ENCODE results near the gene SIGLEC8. TPM values are rescaled to one million over a fixed set of nuclear protein-coding genes. Genes with fewer than 3 reads are reported as not detected.
"Not testable (repeated sequence)": the region's sequence is repeated elsewhere in the genome, so short reads cannot be mapped to it uniquely, and the experiment has no call there.

SIGLEC8 gene
- total RNA-seq, 1 donor from 2014 or later, result not detected

GRCh38 chr19:51503286-51503817, 45.1 kb upstream of the SIGLEC8 start:
- H3K9me3 ChIP-seq, result no peaks in the 10 kb centered on the region
- intact Hi-C loops (cut with DNase I), result no loop called here
- TF ChIP-seq CTCF (IDR thresholded peaks at IDR 0.05) (no peak), POLR2A (IDR thresholded peaks at IDR 0.05) (no peak), POLR2AphosphoS5 (IDR thresholded peaks at IDR 0.05; ENCODE audit: insufficient read depth in 1 of 2, low read depth in 1 of 2) (no peak)
- H3K36me3 ChIP-seq, result no peaks in the 10 kb centered on the region
- no peak overlapping the region for H3K4me3 ChIP-seq
- no peaks in the 10 kb centered on the region for H3K27me3 ChIP-seq
- DNase-seq (ENCODE audit: extremely low spot score in 2 of 2), result no peak
- no peak overlapping the region for H3K27ac ChIP-seq
- no peaks in the 10 kb centered on the region for H3K4me1 ChIP-seq

GRCh38 chr19:51501594-51502263, 43.5 kb upstream of the SIGLEC8 start, which contains the start of gene SIGLEC12:
TSS of gene SIGLEC12 (minus strand) at chr19:51501800. CDS start at chr19:51501733, 67 bp downstream.
- TF ChIP-seq CTCF (IDR thresholded peaks at IDR 0.05) (no peak), POLR2AphosphoS5 (IDR thresholded peaks at IDR 0.05; ENCODE audit: insufficient read depth in 1 of 2, low read depth in 1 of 2) (no peak), POLR2A (IDR thresholded peaks at IDR 0.05) (no peak)
- H3K36me3 ChIP-seq, result no peaks in the 10 kb centered on the region
- DNase-seq (ENCODE audit: extremely low spot score in 2 of 2), result no peak
- no peak within 1 kb of the TSS for H3K27ac ChIP-seq
- intact Hi-C loops (cut with DNase I), result no loop called here
- H3K4me1 ChIP-seq, result no peaks in the 10 kb centered on the region
- H3K4me3 ChIP-seq, result no peak within 1 kb of the TSS
- H3K27me3 ChIP-seq, result no peaks in the 10 kb centered on the region
- H3K9me3 ChIP-seq, result no peaks in the 10 kb centered on the region

DNA sequence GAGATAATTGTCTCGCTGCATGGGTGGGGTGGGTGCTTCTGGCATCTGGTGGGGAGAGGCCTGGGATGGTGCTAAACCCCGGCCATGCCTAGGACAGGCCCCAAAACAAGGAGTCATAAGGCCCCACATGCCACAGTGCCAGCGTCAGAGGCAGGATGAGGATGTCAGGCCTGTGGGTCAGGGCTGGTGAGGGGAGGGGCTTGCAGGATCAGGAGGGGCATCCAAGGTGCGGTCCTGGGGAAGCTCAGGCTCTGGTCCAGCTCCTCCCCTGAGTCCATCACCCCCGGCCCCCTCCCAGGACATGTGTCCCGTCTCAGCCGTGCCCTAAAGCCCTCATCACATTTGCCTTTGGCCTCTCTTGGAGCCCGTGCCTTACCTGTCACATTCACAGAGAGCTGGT, 42.7 kb upstream of the SIGLEC8 start:
- H3K4me3 ChIP-seq; H3K36me3 ChIP-seq; H3K9me3 ChIP-seq; DNase-seq (ENCODE audit: extremely low spot score in 2 of 2); H3K4me1 ChIP-seq; intact Hi-C loops (cut with DNase I); H3K27ac ChIP-seq; H3K27me3 ChIP-seq: not testable (repeated sequence)

GRCh38 chr19:51497666-51498065, 39.4 kb upstream of the SIGLEC8 start:
- Histone ChIP-seq H3K4me1 (no peaks in the 10 kb centered on the region), H3K27ac (no peak overlapping the region), H3K27me3 (no peaks in the 10 kb centered on the region), H3K9me3 (no peaks in the 10 kb centered on the region), H3K4me3 (no peak overlapping the region), H3K36me3 (no peaks in the 10 kb centered on the region)
- DNase-seq (ENCODE audit: extremely low spot score in 2 of 2), result no peak
- TF ChIP-seq POLR2A (IDR thresholded peaks at IDR 0.05) (no peak), POLR2AphosphoS5 (IDR thresholded peaks at IDR 0.05; ENCODE audit: insufficient read depth in 1 of 2, low read depth in 1 of 2) (no peak), CTCF (IDR thresholded peaks at IDR 0.05) (no peak)
- intact Hi-C loops (cut with DNase I), result no loop called here

GRCh38 chr19:51493776-51494175, 35.5 kb upstream of the SIGLEC8 start:
- Histone ChIP-seq H3K27me3 (no peaks in the 10 kb centered on the region), H3K27ac (no peak overlapping the region), H3K36me3 (no peaks in the 10 kb centered on the region), H3K4me3 (no peak overlapping the region), H3K9me3 (no peaks in the 10 kb centered on the region), H3K4me1 (no peaks in the 10 kb centered on the region)
- TF ChIP-seq POLR2A (IDR thresholded peaks at IDR 0.05) (no peak), POLR2AphosphoS5 (IDR thresholded peaks at IDR 0.05; ENCODE audit: insufficient read depth in 1 of 2, low read depth in 1 of 2) (no peak), CTCF (IDR thresholded peaks at IDR 0.05) (no peak)
- intact Hi-C loops (cut with DNase I), result loop anchor here (5.0 kb wide), 1 partner anchor 39 kb away; the partner anchor contains the start of gene SIGLEC6
- DNase-seq (ENCODE audit: extremely low spot score in 2 of 2), result no peak
